Measurements from ENCODE around the gene GARNL3.
A peak's percentile ranks its signal among the peaks of the same experiment; 100 is the strongest.

The GARNL3 gene

DNA sequence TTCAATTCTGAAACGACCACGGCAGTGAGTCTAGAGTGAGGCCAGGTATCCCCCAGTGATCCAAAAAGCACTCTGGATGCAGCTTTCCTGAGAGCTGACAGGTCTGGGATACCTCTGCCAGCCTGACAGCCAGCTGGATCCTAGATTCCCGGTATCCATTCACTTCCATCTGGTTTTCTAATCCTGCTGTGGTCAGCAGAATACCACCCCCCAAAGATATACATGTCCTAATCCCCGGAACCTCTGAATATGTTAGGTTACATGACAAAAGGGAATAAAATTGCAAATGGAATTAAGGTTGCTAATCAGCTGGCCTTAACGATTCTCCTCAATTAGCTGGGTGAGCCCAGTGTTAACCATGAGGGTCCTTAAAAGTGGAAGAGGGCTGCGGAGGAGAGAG, 158.2 kb downstream of the GARNL3 start:
- H4K20me1 ChIP-seq (ENCODE audit: insufficient read depth, low read length): no peaks in the 10 kb centered on the region
- H3K4me1 ChIP-seq (ENCODE audit: insufficient read depth, low read length, severe bottlenecking): peaks cover 24% of the 10 kb centered on the region
- H3K9me2 ChIP-seq (ENCODE audit: low read depth, low read length): no peaks in the 10 kb centered on the region
- no peaks in the 10 kb centered on the region for H3K9me3 ChIP-seq (ENCODE audit: low read length)
- H3K36me3 ChIP-seq (ENCODE audit: insufficient read depth, low read length): no peaks in the 10 kb centered on the region
- H2AFZ ChIP-seq (ENCODE audit: low read length): no peak overlapping the region
- H3K27me3 ChIP-seq (ENCODE audit: insufficient read depth, low read length): no peaks in the 10 kb centered on the region
- peak overlapping the region; percentile 88 for H3K4me3 ChIP-seq (ENCODE audit: low read depth, low read length, poor library complexity, severe bottlenecking)
- no peak overlapping the region for H3K27ac ChIP-seq (ENCODE audit: low read depth, low read length, poor library complexity, severe bottlenecking)
- TF ChIP-seq, protein P1, sequence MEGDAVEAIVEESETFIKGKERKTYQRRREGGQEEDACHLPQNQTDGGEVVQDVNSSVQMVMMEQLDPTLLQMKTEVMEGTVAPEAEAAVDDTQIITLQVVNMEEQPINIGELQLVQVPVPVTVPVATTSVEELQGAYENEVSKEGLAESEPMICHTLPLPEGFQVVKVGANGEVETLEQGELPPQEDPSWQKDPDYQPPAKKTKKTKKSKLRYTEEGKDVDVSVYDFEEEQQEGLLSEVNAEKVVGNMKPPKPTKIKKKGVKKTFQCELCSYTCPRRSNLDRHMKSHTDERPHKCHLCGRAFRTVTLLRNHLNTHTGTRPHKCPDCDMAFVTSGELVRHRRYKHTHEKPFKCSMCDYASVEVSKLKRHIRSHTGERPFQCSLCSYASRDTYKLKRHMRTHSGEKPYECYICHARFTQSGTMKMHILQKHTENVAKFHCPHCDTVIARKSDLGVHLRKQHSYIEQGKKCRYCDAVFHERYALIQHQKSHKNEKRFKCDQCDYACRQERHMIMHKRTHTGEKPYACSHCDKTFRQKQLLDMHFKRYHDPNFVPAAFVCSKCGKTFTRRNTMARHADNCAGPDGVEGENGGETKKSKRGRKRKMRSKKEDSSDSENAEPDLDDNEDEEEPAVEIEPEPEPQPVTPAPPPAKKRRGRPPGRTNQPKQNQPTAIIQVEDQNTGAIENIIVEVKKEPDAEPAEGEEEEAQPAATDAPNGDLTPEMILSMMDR (IDR thresholded peaks at IDR 0.05; ENCODE audit: low read length): no peak
- TF ChIP-seq EZH2 (IDR thresholded peaks at IDR 0.05; ENCODE audit: borderline replicate concordance, low read length): no peak
- H3K9ac ChIP-seq (ENCODE audit: low read length): peak overlapping the region; percentile 88; the same call in 1 of the 2 replicates
- peaks cover 8% of the 10 kb centered on the region for H3K79me2 ChIP-seq (ENCODE audit: insufficient read depth, low read length)
- peak overlapping the region; percentile 76 for H3K4me2 ChIP-seq (ENCODE audit: low read length)
- no peaks in the 10 kb centered on the region for H3F3A ChIP-seq (ENCODE audit: insufficient read depth, low read length)

DNA sequence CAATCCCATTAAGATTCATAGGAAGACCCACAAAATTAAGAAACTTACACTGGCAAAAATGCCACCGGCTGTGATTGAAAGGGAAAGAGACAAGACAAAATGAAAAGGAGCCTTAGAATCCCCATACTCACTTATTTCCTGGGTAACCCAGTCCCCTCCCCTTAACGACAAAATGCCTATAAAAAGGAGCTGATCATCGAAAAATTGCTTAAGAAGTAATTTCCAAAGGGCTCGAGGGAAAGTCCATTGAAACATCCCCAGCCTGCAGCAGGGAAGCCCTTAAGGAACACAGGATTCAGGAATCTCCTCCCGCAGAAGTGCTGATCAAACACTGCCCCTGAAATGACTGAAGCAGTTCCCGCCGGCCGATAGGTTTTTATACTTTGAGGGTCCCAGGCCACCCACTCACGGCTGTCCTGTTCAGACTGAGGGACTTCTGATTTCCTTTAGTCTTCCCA, 158.9 kb downstream of the GARNL3 start:
- peaks cover 8% of the 10 kb centered on the region for H3K79me2 ChIP-seq (ENCODE audit: insufficient read depth, low read length)
- H3K9ac ChIP-seq (ENCODE audit: low read length): peak overlapping the region; percentile 88
- TF ChIP-seq, protein P1 (IDR thresholded peaks at IDR 0.05; ENCODE audit: low read length): no peak
- no peak for TF ChIP-seq EZH2 (IDR thresholded peaks at IDR 0.05; ENCODE audit: borderline replicate concordance, low read length)
- H3K9me3 ChIP-seq (ENCODE audit: low read length): no peaks in the 10 kb centered on the region
- H3K4me2 ChIP-seq (ENCODE audit: low read length): peak overlapping the region; percentile 76
- peak overlapping the region; percentile 18 for H3K27ac ChIP-seq (ENCODE audit: low read depth, low read length, poor library complexity, severe bottlenecking)
- H3K36me3 ChIP-seq (ENCODE audit: insufficient read depth, low read length): peaks cover 3% of the 10 kb centered on the region; the same call in 1 of the 2 replicates
- 0 out of 2 replicates have a peak overlapping the region, but pooled peaks have one; percentile 20 for H2AFZ ChIP-seq (ENCODE audit: low read length)
- peak overlapping the region; percentile 88 for H3K4me3 ChIP-seq (ENCODE audit: low read depth, low read length, poor library complexity, severe bottlenecking)
- H4K20me1 ChIP-seq (ENCODE audit: insufficient read depth, low read length): no peaks in the 10 kb centered on the region
- H3K27me3 ChIP-seq (ENCODE audit: insufficient read depth, low read length): no peaks in the 10 kb centered on the region
- H3K4me1 ChIP-seq (ENCODE audit: insufficient read depth, low read length, severe bottlenecking): peaks cover 24% of the 10 kb centered on the region
- no peaks in the 10 kb centered on the region for H3F3A ChIP-seq (ENCODE audit: insufficient read depth, low read length)
- H3K9me2 ChIP-seq (ENCODE audit: low read depth, low read length): no peaks in the 10 kb centered on the region

DNA sequence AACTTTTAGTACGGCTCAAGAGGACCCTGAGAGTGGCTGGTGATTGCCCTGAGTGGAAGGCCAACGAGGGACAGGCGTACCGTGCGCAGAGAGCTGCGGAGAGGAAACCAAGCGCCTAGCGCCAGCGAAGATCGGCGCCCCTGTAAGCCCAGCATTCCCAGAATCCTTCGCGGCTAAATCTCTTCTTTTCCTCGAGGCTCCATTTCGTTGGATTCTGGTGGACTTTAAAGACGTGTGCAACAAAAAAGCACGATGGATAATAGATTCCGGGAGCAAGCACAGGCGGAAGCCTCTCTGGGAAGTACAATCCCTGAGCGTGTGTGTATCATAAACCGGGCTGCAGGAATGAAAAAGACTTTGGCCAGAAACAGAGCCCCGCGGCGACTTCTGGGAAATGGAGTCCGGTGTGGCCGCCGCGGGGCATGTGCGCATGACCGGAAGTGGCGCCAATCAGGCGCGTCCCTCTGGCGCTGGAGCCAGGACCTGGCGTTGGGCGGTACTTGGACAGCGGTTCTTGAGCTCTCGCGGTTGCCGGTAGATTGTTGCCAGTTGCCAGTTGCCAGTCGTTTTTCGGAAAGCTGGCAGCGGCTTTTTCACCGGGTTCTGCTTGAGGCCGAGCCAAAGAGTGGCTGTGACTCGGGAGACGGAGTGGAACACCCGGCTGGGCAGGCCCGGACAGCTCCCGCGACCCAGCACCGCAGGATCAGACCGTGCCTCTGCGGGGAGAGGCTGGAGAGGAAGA, 159.5 kb downstream of the GARNL3 start, which contains the start of gene ZNF79:
ZNF79 (plus strand) TSS at position 449 of the 742 bp plus-strand sequence. CDS start 406 bp downstream, outside the sequence.
- Histone ChIP-seq H3K4me1 (ENCODE audit: insufficient read depth, low read length, severe bottlenecking) (peaks cover 24% of the 10 kb centered on the region), H3K9me2 (ENCODE audit: low read depth, low read length) (no peaks in the 10 kb centered on the region), H3F3A (ENCODE audit: insufficient read depth, low read length) (no peaks in the 10 kb centered on the region), H3K36me3 (ENCODE audit: insufficient read depth, low read length) (peaks cover 9% of the 10 kb centered on the region), H3K79me2 (ENCODE audit: insufficient read depth, low read length) (peaks cover 8% of the 10 kb centered on the region), H3K27ac (ENCODE audit: low read depth, low read length, poor library complexity, severe bottlenecking) (peak within 1 kb of the TSS; percentile 37), H3K9ac (ENCODE audit: low read length) (peak within 1 kb of the TSS; percentile 88), H3K4me2 (ENCODE audit: low read length) (peak within 1 kb of the TSS; percentile 76), H3K4me3 (ENCODE audit: low read depth, low read length, poor library complexity, severe bottlenecking) (peak within 1 kb of the TSS; percentile 88), H3K27me3 (ENCODE audit: insufficient read depth, low read length) (no peaks in the 10 kb centered on the region), H3K9me3 (ENCODE audit: low read length) (no peaks in the 10 kb centered on the region), H4K20me1 (ENCODE audit: insufficient read depth, low read length) (no peaks in the 10 kb centered on the region), H2AFZ (ENCODE audit: low read length) (0 out of 2 replicates have a peak within 1 kb of the TSS, but pooled peaks have one; percentile 20)
- TF ChIP-seq, protein P1 (IDR thresholded peaks at IDR 0.05; ENCODE audit: low read length): no peak
- TF ChIP-seq EZH2 (IDR thresholded peaks at IDR 0.05; ENCODE audit: borderline replicate concordance, low read length): no peak

Measured in OCI-LY1 (cell line).